ENCODE results near the gene HPN. TPM values are rescaled to one million over a fixed set of nuclear protein-coding genes. Genes with fewer than 3 reads are reported as not detected.

The HPN gene
- total RNA-seq, 2 experiments from 2014 or later, result 0.09 TPM; not detected in 1

DNA sequence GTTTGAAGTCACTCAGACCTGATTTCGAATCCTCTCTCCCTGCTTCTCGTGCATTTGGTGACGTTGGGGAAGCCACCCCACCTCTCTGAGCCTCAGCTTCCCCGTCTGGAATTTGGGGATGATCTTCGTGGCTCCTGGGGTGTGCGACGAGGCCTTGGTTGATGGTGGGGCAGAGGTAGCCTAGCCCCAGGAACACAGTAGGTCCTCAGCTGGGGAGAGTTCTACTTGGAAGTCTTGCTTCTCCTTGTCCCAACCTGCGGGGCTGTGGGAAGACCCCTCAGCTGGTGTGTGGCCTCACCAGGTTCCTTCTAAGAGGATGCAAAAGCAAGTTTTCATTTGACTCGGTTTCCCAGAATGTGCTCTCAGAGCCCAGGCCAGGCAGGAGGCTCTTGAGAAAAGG lies 13.1 kb downstream of the HPN start:
- Mint-ChIP-seq H3K9me3 (ENCODE audit: low read depth) (no peaks in the 10 kb centered on the region), H3K27ac (no peak overlapping the region), H3K36me3 (ENCODE audit: low read depth) (no peaks in the 10 kb centered on the region), H3K27me3 (peaks cover 2% of the 10 kb centered on the region), H3K4me3 (no peak overlapping the region), H3K4me1 (no peaks in the 10 kb centered on the region)
- DNase-seq, result no peak
- intact Hi-C loops (cut with DNase I, micrococcal nuclease), result no loop called here
- ChIA-PET POLR2A (no interaction called here), CTCF (interaction anchor here (1.0 to 2.8 kb wide), 3 partner anchors 10 to 12 kb away, joined by 3 to 17 read pairs (median 9); no protein-coding TSS in a partner anchor)
- ATAC-seq, result no peak

- CTCF ChIA-PET, result interaction anchor here (0.7 to 2.8 kb wide), 4 partner anchors 10 to 289 kb away, joined by 3 to 17 read pairs (median 6); no protein-coding TSS in a partner anchor
- DNase-seq, result peak; percentile 41
- intact Hi-C loops (cut with DNase I, micrococcal nuclease), result no loop called here
- Mint-ChIP-seq H3K36me3 (ENCODE audit: low read depth) (no peaks in the 10 kb centered on the region), H3K4me1 (no peaks in the 10 kb centered on the region), H3K4me3 (no peak overlapping the region), H3K27me3 (peaks cover 2% of the 10 kb centered on the region), H3K9me3 (ENCODE audit: low read depth) (no peaks in the 10 kb centered on the region), H3K27ac (no peak overlapping the region)
- POLR2A ChIA-PET, result no interaction called here
- peak; percentile 47 for ATAC-seq
These were observed 14.2 kb downstream of the HPN start for GRCh38 chr19:35055715-35056179.

GRCh38 chr19:35056513-35057063 lies 15.1 kb downstream of the HPN start:
- Mint-ChIP-seq H3K36me3 (ENCODE audit: low read depth) (no peaks in the 10 kb centered on the region), H3K27me3 (peaks cover 2% of the 10 kb centered on the region), H3K4me1 (no peaks in the 10 kb centered on the region), H3K4me3 (no peak overlapping the region), H3K27ac (no peak overlapping the region), H3K9me3 (ENCODE audit: low read depth) (no peaks in the 10 kb centered on the region)
- DNase-seq (no peak), ATAC-seq (no peak)
- intact Hi-C loops (cut with DNase I, micrococcal nuclease), result no loop called here
- CTCF ChIA-PET, result interaction anchor here (0.7 to 2.8 kb wide), 2 partner anchors 12 to 289 kb away, joined by 3 to 17 read pairs; no protein-coding TSS in a partner anchor
- POLR2A ChIA-PET, result no interaction called here

GRCh38 chr19:35058370-35058769 lies 16.8 kb downstream of the HPN start:
- Mint-ChIP-seq H3K27ac (no peak overlapping the region), H3K4me3 (no peak overlapping the region), H3K9me3 (ENCODE audit: low read depth) (no peaks in the 10 kb centered on the region), H3K36me3 (ENCODE audit: low read depth) (no peaks in the 10 kb centered on the region), H3K27me3 (peaks cover 2% of the 10 kb centered on the region), H3K4me1 (peaks cover under 1% of the 10 kb centered on the region)
- CTCF ChIA-PET, result interaction anchor here (0.7 to 1.9 kb wide), 3 partner anchors 9 to 14 kb away, joined by 3 to 8 read pairs (median 7); no protein-coding TSS in a partner anchor
- DNase-seq (no peak), ATAC-seq (no peak)
- intact Hi-C loops (cut with DNase I, micrococcal nuclease), result no loop called here
- POLR2A ChIA-PET, result no interaction called here

DNA sequence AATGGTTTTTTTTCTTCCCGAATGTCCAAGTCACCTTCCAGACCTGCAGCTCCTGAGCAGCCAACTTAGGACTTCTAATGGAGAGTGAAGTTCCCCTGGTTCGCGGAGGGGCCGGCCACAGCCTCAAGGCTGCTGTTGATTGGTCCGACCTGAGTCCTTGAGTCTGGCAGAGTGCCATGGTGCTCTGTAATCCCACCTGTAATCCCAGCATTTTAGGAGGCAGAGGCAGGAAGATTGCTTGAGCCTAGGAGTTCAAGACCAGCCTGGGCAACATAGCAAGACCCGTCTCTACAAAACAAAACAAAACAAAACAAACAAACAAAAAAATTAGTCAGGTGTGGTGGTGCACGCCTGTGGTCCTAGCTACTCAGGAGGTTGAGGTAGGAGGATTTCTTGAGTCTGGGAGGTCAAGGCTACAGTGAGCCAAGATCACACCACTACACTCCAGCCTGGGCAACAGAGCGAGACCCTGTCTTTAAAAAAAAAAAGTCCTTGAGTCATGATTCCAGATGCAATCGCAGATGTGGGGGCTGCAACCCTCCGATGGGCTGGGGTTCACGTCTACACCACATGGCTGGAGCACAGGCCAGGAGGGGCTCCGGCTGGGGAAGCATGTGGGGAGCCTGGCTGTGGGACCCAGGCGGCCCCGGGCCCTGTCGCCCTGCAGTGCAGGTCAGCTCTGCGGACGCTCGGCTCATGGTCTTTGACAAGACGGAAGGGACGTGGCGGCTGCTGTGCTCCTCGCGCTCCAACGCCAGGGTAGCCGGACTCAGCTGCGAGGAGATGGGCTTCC lies 17.7 kb downstream of the HPN start:
- CTCF ChIA-PET, result interaction anchor here (0.7 to 1.9 kb wide), 3 partner anchors 8 to 15 kb away, joined by 3 to 8 read pairs (median 7); no protein-coding TSS in a partner anchor

GRCh38 chr19:35059799-35060091 lies 18.2 kb downstream of the HPN start:
- DNase-seq (no peak), ATAC-seq (no peak)
- POLR2A ChIA-PET, result no interaction called here
- Mint-ChIP-seq H3K27ac (no peak overlapping the region), H3K4me1 (peaks cover 9% of the 10 kb centered on the region), H3K27me3 (peaks cover 2% of the 10 kb centered on the region), H3K4me3 (no peak overlapping the region), H3K9me3 (ENCODE audit: low read depth) (no peaks in the 10 kb centered on the region), H3K36me3 (ENCODE audit: low read depth) (no peaks in the 10 kb centered on the region)
- CTCF ChIA-PET, result no interaction called here
- intact Hi-C loops (cut with DNase I, micrococcal nuclease), result no loop called here

More for the DNA sequence above, 17.7 kb downstream of the HPN start:
- H3K4me1 Mint-ChIP-seq, result peaks cover 8% of the 10 kb centered on the region
- intact Hi-C loops (cut with DNase I, micrococcal nuclease), result no loop called here
- POLR2A ChIA-PET, result no interaction called here
- H3K27ac Mint-ChIP-seq, result no peak overlapping the region
- peaks cover 2% of the 10 kb centered on the region for H3K27me3 Mint-ChIP-seq
- no peaks in the 10 kb centered on the region for H3K36me3 Mint-ChIP-seq (ENCODE audit: low read depth)
- DNase-seq, result no peak
- H3K4me3 Mint-ChIP-seq, result no peak overlapping the region
- H3K9me3 Mint-ChIP-seq (ENCODE audit: low read depth), result no peaks in the 10 kb centered on the region
- ATAC-seq, result no peak

DNA sequence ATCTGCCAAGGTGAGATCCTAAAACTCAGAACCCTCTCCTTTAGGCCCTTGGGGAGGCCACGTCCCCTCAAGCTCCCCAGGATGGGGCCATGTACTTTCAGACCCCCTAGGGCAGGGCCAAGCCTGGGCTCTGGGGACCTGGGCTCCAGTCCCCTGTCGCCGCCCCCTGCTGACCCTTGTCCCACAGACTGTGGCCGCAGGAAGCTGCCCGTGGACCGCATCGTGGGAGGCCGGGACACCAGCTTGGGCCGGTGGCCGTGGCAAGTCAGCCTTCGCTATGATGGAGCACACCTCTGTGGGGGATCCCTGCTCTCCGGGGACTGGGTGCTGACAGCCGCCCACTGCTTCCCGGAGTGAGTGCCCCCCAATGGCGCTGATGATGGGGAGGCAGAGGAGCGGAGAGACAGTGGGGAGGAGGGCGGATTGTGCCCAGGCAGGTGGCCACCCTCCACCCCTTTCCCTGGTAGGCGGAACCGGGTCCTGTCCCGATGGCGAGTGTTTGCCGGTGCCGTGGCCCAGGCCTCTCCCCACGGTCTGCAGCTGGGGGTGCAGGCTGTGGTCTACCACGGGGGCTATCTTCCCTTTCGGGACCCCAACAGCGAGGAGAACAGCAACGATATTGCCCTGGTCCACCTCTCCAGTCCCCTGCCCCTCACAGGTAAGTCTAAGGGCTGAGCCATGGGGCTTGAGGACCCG lies 18.8 kb downstream of the HPN start:
- ATAC-seq, result no peak
- no peaks in the 10 kb centered on the region for H3K9me3 Mint-ChIP-seq (ENCODE audit: low read depth)
- no peak overlapping the region for H3K4me3 Mint-ChIP-seq
- peaks cover 2% of the 10 kb centered on the region for H3K27me3 Mint-ChIP-seq
- H3K27ac Mint-ChIP-seq, result no peak overlapping the region
- CTCF ChIA-PET, result no interaction called here
- H3K4me1 Mint-ChIP-seq, result peaks cover 9% of the 10 kb centered on the region
- H3K36me3 Mint-ChIP-seq (ENCODE audit: low read depth), result no peaks in the 10 kb centered on the region
- POLR2A ChIA-PET, result no interaction called here
- intact Hi-C loops (cut with DNase I, micrococcal nuclease), result no loop called here
- DNase-seq, result no peak

GRCh38 chr19:35061583-35062373 lies 20.3 kb downstream of the HPN start:
- intact Hi-C loops (cut with DNase I, micrococcal nuclease), result no loop called here
- no peaks in the 10 kb centered on the region for H3K27me3 Mint-ChIP-seq
- H3K9me3 Mint-ChIP-seq (ENCODE audit: low read depth), result peaks cover 2% of the 10 kb centered on the region
- H3K36me3 Mint-ChIP-seq (ENCODE audit: low read depth), result no peaks in the 10 kb centered on the region
- no peak overlapping the region for H3K27ac Mint-ChIP-seq
- CTCF ChIA-PET, result interaction anchor here (1.3 kb wide), 1 partner anchor 63 kb away, joined by 3 read pairs; no protein-coding TSS in a partner anchor
- ATAC-seq (no peak), DNase-seq (no peak)
- POLR2A ChIA-PET, result no interaction called here
- peaks cover 12% of the 10 kb centered on the region for H3K4me1 Mint-ChIP-seq
- H3K4me3 Mint-ChIP-seq, result no peak overlapping the region

GRCh38 chr19:35062942-35063341 lies 21.4 kb downstream of the HPN start:
- Mint-ChIP-seq H3K9me3 (ENCODE audit: low read depth) (peaks cover 2% of the 10 kb centered on the region), H3K4me3 (no peak overlapping the region), H3K27me3 (no peaks in the 10 kb centered on the region), H3K27ac (no peak overlapping the region), H3K4me1 (peaks cover 17% of the 10 kb centered on the region), H3K36me3 (ENCODE audit: low read depth) (no peaks in the 10 kb centered on the region)
- intact Hi-C loops (cut with DNase I, micrococcal nuclease), result no loop called here
- DNase-seq (no peak), ATAC-seq (no peak)
- ChIA-PET CTCF (interaction anchor here (0.6 to 2.4 kb wide), 4 partner anchors 19 to 62 kb away, joined by 3 to 17 read pairs (median 3); no protein-coding TSS in a partner anchor), POLR2A (no interaction called here)

DNA sequence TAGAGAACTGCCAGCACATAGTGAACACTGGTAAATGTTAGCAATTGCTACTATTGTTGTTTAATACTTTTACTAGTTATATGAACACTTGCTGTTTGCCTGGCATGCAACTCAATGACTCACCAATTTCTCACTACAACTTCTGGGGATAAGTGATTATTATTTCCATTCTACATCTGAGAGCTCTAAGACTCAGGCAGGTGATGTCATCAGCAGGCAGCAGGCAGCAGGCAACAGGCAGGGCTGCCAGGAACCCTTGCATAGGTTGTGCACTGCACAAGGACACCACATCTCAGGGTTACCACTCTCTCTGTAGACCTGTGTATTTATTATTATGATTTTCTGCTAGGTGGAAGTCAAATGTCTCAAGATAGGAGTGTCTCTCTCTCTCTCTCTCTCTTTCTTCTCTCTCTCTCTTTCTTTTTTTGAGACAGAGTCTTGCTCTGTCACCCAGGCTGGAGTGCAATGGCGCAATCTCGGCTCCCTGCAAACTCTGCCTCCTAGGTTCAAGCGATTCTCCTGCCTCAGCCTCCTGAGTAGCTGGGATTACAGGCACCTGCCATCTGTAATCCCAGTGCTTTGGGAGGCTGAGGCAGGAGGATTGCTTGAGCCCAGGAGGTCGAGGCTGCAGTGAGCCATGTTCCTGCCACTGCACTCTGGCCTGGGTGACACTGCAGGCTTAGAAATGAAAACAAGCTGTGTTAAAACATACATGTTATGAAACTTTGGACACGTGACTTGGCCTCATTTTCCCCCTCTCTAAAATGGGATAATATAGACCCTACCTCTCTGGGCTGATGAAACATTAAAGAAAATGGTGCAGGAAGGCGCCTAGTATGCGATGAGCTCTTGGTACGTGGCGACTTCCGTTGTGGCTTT lies 22.7 kb downstream of the HPN start:
- H3K9me3 Mint-ChIP-seq (ENCODE audit: low read depth), result peaks cover 2% of the 10 kb centered on the region
- H3K36me3 Mint-ChIP-seq (ENCODE audit: low read depth), result no peaks in the 10 kb centered on the region
- no peaks in the 10 kb centered on the region for H3K27me3 Mint-ChIP-seq
- ChIA-PET CTCF (interaction anchor here (0.6 to 2.4 kb wide), 5 partner anchors 18 to 77 kb away, joined by 3 to 17 read pairs (median 3); no protein-coding TSS in a partner anchor), POLR2A (no interaction called here)
- peaks cover 17% of the 10 kb centered on the region for H3K4me1 Mint-ChIP-seq
- intact Hi-C loops (cut with DNase I, micrococcal nuclease), result no loop called here
- ATAC-seq (peak; percentile 69), DNase-seq (peak; percentile 65)
- H3K4me3 Mint-ChIP-seq, result no peak overlapping the region
- H3K27ac Mint-ChIP-seq, result peak overlapping the region; percentile 33
